Epithelial cell of esophagus (primary cell): ENCODE measurements around the gene SENP8.

Experiments
- DNase-seq: peaks from one replicate; pipeline ENCODE4 v3.0.0; 2010; ENCODE audit warnings: low read depth
- H3K4me3 ChIP-seq: 2 replicates; pipeline ENCODE4 v1.5.1; 2011; ENCODE audit warnings: mild to moderate bottlenecking, low read length, control low read depth
- TF ChIP-seq, protein P1 (sequence below): IDR thresholded peaks from 2 replicates; pipeline ENCODE4 v1.5.1; 2011; ENCODE audit warnings: low read depth, mild to moderate bottlenecking, low read length, control low read depth, inconsistent platforms; ENCODE audit not compliant: insufficient read depth; ENCODE audit errors: missing control alignments

Gene SENP8

DNA sequence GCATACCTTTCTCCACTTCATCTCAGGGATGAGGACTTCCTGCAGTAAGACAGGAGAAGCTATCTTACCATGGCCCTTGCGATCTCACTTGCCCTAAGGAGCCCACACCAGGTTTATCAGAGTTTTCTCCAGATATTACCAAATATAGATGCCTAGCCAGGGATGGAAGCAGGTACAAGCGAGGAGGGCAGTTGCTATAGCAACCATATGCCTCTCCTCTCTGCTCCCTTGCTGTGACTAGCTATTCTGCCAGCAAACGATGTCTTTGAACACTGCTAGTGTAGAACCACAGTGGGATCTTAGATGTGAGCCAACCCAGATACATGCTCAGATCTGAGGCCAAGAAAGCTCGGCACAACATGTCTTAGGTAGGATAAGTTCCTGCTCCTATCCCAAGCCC lies 45.5 kb downstream of the SENP8 start:
- TF ChIP-seq, protein P1, sequence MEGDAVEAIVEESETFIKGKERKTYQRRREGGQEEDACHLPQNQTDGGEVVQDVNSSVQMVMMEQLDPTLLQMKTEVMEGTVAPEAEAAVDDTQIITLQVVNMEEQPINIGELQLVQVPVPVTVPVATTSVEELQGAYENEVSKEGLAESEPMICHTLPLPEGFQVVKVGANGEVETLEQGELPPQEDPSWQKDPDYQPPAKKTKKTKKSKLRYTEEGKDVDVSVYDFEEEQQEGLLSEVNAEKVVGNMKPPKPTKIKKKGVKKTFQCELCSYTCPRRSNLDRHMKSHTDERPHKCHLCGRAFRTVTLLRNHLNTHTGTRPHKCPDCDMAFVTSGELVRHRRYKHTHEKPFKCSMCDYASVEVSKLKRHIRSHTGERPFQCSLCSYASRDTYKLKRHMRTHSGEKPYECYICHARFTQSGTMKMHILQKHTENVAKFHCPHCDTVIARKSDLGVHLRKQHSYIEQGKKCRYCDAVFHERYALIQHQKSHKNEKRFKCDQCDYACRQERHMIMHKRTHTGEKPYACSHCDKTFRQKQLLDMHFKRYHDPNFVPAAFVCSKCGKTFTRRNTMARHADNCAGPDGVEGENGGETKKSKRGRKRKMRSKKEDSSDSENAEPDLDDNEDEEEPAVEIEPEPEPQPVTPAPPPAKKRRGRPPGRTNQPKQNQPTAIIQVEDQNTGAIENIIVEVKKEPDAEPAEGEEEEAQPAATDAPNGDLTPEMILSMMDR, result no peak
- no peak overlapping the region for H3K4me3 ChIP-seq
- no peak for DNase-seq

GRCh38 chr15:72166716-72167417 lies 48.7 kb downstream of the SENP8 start:
- DNase-seq, result no peak
- H3K4me3 ChIP-seq, result no peak overlapping the region
- TF ChIP-seq, protein P1, result no peak

DNA sequence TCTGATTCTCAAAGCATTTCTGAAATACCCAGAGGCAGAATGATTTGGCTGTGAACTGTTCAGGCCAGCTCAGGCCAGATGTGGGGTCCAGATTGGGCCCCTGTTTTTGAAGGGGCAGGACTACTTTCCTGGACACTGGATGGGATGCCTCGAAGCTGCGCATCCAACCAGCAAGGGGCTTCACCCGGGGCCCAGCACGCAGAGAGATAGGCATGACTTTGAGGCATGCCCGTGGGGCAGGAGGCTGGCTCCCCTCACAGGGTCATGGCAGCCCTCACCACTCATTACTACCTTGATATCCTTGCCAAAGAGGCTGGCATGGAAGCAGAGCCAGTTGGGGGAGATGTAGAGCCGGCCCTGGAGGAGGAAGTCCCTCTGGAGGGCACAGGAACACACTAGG lies 49.2 kb downstream of the SENP8 start:
- H3K4me3 ChIP-seq, result no peak overlapping the region
- TF ChIP-seq, protein P1, result no peak
- no peak for DNase-seq

GRCh38 chr15:72168131-72168807 lies 50.1 kb downstream of the SENP8 start:
- peak; percentile 85 for DNase-seq
- H3K4me3 ChIP-seq, result no peak overlapping the region
- TF ChIP-seq, protein P1, result no peak

GRCh38 chr15:72168808-72169190 lies 50.6 kb downstream of the SENP8 start:
- TF ChIP-seq, protein P1, result no peak
- H3K4me3 ChIP-seq, result no peak overlapping the region

DNA sequence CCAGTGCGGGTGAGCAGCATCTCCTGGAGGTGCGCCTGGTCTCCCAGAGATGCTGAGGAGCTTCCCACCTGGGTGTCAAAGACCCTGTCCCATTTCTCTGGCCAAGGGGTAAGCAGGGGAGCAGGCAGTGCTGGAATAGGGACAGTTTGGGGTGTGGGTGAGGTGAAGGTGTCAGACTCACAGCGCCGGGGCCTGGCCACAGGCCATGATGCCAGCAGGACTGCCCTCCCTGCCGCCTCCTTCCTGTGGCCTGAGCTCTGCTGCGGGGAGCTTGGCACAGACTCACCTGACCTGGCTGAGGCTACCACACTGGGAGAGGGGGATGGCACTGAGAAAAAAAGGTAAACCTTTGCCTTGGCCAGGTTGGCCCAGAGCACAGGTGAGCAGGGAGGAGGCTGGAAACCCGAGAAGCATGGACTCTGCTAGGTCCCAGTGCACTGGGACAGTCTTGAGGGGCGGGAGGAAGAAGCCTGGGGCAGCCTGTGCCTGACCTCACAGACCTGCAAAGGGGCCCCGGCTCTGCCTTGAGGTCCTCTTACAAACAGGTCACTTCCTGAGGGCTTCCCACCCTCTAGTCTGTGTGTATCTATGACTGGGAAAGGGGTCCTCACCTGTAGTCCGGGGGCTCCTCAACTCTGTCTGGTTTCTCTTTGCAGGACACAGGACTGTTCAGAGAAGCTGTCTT lies 51.2 kb downstream of the SENP8 start:
- H3K4me3 ChIP-seq, result no peak overlapping the region
- no peak for DNase-seq
- TF ChIP-seq, protein P1, result no peak

More at GRCh38 chr15:72168808-72169190, 50.6 kb downstream of the SENP8 start:
- DNase-seq, result no peak
